ENCODE measurements around the gene PTDSS2. TPM values are rescaled to one million over a fixed set of nuclear protein-coding genes. Genes with fewer than 3 reads are reported as not detected.

The PTDSS2 gene
- total and polyA plus RNA-seq, 2 of the 13 experiments (the other 11 are each of a cell fraction or from before 2014, with no cell fraction given) = 21.7 to 26.4 TPM

GRCh38 chr11:445765-446588 is 4.1 kb upstream of the PTDSS2 start (continued):
- TF ChIP-seq AHDC1 (CRISPR knock-in tag; IDR thresholded peaks at IDR 0.05; ENCODE audit: borderline replicate concordance) = no peak
- TF ChIP-seq TOPORS (CRISPR knock-in tag; IDR thresholded peaks at IDR 0.05) = no peak
- no peak for TF ChIP-seq TERF1 (CRISPR knock-in tag; IDR thresholded peaks at IDR 0.05)
- TF ChIP-seq ATF4 (CRISPR knock-in tag; IDR thresholded peaks at IDR 0.05) = no peak
- no peak for TF ChIP-seq PRPF4 (IDR thresholded peaks at IDR 0.05; ENCODE audit: low read depth, low read length, poor library complexity, severe bottlenecking)
- peak; percentile 55 for TF ChIP-seq SALL1 (CRISPR knock-in tag; IDR thresholded peaks at IDR 0.05)
- TF ChIP-seq ZSCAN25 (CRISPR knock-in tag; IDR thresholded peaks at IDR 0.05) = peak; percentile 31; the same call in 1 of the 2 replicates
- TF ChIP-seq ZNF543 (CRISPR knock-in tag; IDR thresholded peaks at IDR 0.05) = no peak
- no peak for TF ChIP-seq PHF21A (CRISPR knock-in tag; IDR thresholded peaks at IDR 0.05)
- no peak for TF ChIP-seq ELF4 (CRISPR knock-in tag; IDR thresholded peaks at IDR 0.05; ENCODE audit: borderline replicate concordance)
- TF ChIP-seq ZNF883 (CRISPR knock-in tag; IDR thresholded peaks at IDR 0.05; ENCODE audit: not compliant biosample characterization) = no peak
- no peak for TF ChIP-seq BRF2 (CRISPR knock-in tag; IDR thresholded peaks at IDR 0.05)
- no peak for TF ChIP-seq XBP1 (CRISPR knock-in tag; IDR thresholded peaks at IDR 0.05)
- no peak for TF ChIP-seq ZNF644 (CRISPR knock-in tag; IDR thresholded peaks at IDR 0.05; ENCODE audit: low read depth)
- TF ChIP-seq ZEB1 (IDR thresholded peaks at IDR 0.05; ENCODE audit: insufficient replicate concordance, low read depth) = peak; percentile 96
- TF ChIP-seq ZNF710 (CRISPR knock-in tag; IDR thresholded peaks at IDR 0.05; ENCODE audit: borderline replicate concordance) = peak; percentile 35; the same call in 1 of the 2 replicates
- no peak for TF ChIP-seq MYC (CRISPR knock-in tag; IDR thresholded peaks at IDR 0.05; ENCODE audit: borderline replicate concordance)
